ENCODE data around the gene RPL14.

DNA sequence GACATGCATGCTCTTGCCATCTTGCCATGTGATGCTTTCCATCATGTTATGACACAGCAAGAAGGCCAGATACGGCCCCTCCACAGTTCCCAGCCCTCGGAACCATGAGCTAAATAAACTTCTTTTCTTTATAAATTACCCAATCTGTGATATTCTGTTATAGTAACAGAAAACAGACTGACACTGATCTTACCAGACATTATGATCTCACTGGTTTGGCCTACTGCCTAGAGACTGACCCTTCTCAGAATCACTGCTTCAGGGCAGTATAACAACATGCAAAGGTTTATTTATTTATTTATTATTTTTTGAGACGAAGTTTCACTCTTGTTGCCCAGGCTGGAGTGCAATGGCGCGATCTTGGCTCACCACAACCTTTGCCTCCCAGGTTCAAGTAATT lies 33.8 kb downstream of the RPL14 start:
- TF ChIP-seq POLR2A (IDR thresholded peaks at IDR 0.05), result no peak
- TF ChIP-seq CTCF (IDR thresholded peaks at IDR 0.05), result no peak
- no peak for TF ChIP-seq EP300 (IDR thresholded peaks at IDR 0.05)
- TF ChIP-seq POLR2AphosphoS5 (IDR thresholded peaks at IDR 0.05), result no peak
